OCI-LY3 (cell line): ENCODE measurements around the gene SPOCK1.

Source experiments
- EZH2phosphoT487 ChIP-seq: fragments of 200-600 bp; shearing (Covaris generic); IDR thresholded peaks from 2 replicates; pipeline ENCODE4 v1.6.1; 2018; ENCODE audit warnings: antibody characterized with exemption, mixed run types, low read depth
- TF ChIP-seq, protein P1 (sequence below): fragments of 200-600, 300-600 bp; sonication (generic); IDR thresholded peaks from 2 replicates; pipeline ENCODE4 v1.5.1; 2014; ENCODE audit warnings: antibody characterized with exemption, low read length, low read depth

DNA sequence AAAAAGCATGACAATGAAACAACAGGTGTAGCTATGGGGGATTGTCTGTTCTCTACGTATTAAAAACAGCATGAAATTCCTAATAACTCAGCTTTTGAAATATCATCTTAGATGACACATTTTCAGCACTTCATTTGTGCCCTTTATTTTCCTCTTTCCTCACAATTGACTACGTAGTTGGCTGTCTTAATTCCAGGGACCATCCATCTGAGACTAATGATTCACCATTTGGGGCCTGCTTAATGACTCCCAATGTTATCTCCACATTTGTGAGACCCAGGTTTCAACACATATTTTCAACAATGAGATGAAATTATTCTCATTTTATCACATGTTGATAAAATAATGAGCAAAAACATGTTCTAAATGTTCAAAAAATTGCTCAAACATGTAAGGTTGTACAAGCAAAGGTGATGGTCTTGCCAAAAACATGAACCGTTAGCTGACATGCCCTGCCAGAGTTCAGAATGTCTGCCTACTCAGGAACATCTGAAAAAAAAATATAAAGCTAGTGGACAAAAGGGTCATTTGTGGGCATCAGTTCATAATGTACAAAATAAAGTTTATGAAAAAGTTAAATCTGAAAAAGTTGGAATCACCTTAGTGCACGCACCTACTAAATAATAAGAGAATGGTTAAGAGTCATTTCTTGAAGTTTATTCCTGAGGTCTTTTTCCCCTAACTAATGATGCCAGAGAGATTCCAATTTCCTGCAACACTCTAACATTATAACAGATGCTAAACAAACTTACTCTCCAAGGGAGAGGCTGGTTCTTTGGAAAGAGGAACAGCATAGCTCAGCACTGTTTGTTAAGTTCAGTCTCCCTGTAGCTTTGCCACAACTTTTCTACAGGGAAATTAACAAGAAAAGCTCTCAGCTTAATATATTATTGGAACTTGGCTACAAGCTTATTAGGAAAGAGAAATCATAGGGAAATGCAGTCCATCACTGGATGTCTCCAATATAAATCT is 275.5 kb downstream of the SPOCK1 start:
- TF ChIP-seq, protein P1, sequence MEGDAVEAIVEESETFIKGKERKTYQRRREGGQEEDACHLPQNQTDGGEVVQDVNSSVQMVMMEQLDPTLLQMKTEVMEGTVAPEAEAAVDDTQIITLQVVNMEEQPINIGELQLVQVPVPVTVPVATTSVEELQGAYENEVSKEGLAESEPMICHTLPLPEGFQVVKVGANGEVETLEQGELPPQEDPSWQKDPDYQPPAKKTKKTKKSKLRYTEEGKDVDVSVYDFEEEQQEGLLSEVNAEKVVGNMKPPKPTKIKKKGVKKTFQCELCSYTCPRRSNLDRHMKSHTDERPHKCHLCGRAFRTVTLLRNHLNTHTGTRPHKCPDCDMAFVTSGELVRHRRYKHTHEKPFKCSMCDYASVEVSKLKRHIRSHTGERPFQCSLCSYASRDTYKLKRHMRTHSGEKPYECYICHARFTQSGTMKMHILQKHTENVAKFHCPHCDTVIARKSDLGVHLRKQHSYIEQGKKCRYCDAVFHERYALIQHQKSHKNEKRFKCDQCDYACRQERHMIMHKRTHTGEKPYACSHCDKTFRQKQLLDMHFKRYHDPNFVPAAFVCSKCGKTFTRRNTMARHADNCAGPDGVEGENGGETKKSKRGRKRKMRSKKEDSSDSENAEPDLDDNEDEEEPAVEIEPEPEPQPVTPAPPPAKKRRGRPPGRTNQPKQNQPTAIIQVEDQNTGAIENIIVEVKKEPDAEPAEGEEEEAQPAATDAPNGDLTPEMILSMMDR: no peak
- TF ChIP-seq EZH2phosphoT487: no peak
